Measurements from ENCODE around the gene AQP12B.
"Not testable (repeated sequence)": the region's sequence is repeated elsewhere in the genome, so short reads cannot be mapped to it uniquely, and the experiment has no call there.

Gene AQP12B

GRCh38 chr2:240701091-240701735, 18.5 kb upstream of the AQP12B start:
- DNase-seq = no peak

GRCh38 chr2:240700616-240701015, 17.9 kb upstream of the AQP12B start:
- DNase-seq = peak; percentile 9

- DNase-seq = peak; percentile 10
Observed at GRCh38 chr2:240699835-240700234, 17.1 kb upstream of the AQP12B start.

GRCh38 chr2:240698852-240699561, 16.3 kb upstream of the AQP12B start:
- peak; percentile 7 for DNase-seq

- DNase-seq = peak; percentile 1
Observed at GRCh38 chr2:240696469-240696868, 13.8 kb upstream of the AQP12B start.

- DNase-seq = not testable (repeated sequence)
Observed at GRCh38 chr2:240695593-240695992, 12.9 kb upstream of the AQP12B start.

GRCh38 chr2:240694304-240694703, 11.6 kb upstream of the AQP12B start:
- not testable (repeated sequence) for DNase-seq

GRCh38 chr2:240692583-240693561, 10.2 kb upstream of the AQP12B start:
- DNase-seq = not testable (repeated sequence)

GRCh38 chr2:240691631-240692420, 9.1 kb upstream of the AQP12B start, which contains the start of gene AQP12A:
Gene AQP12A (plus strand): TSS chr2:240691866. CDS start chr2:240691914, 48 bp downstream.
- not testable (repeated sequence) for DNase-seq

GRCh38 chr2:240691075-240691427, 8.4 kb upstream of the AQP12B start:
- not testable (repeated sequence) for DNase-seq

- not testable (repeated sequence) for DNase-seq
Observed at GRCh38 chr2:240690421-240691074, 7.9 kb upstream of the AQP12B start.

- DNase-seq = no peak
Observed at GRCh38 chr2:240689975-240690374, 7.3 kb upstream of the AQP12B start.

- no peak for DNase-seq
Observed at GRCh38 chr2:240688553-240688919, 5.9 kb upstream of the AQP12B start.

- no peak for DNase-seq
Observed at GRCh38 chr2:240687741-240688552, 5.3 kb upstream of the AQP12B start.

- no peak for DNase-seq
Observed at GRCh38 chr2:240687045-240687740, 4.5 kb upstream of the AQP12B start.

GRCh38 chr2:240686460-240686859, 3.8 kb upstream of the AQP12B start:
- no peak for DNase-seq

GRCh38 chr2:240685771-240686371, 3.2 kb upstream of the AQP12B start:
- no peak for DNase-seq

GRCh38 chr2:240683980-240684728, 1.5 kb upstream of the AQP12B start:
- not testable (repeated sequence) for DNase-seq

GRCh38 chr2:240683329-240683979, 769 bp upstream of the AQP12B start:
- not testable (repeated sequence) for DNase-seq

Measured in CD4-positive, alpha-beta T cell treated with Interleukin-15 for 1 hour (primary cell).